GM21423 (cell line): ENCODE results near the gene FAM111A.

Source experiments
- ATAC-seq: cut with Tn5 transposase; IDR thresholded peaks from one replicate; pipeline ENCODE4 v1.9.1; 2021; ENCODE audit warnings: mild to moderate bottlenecking, moderate library complexity; ENCODE audit not compliant: unreplicated experiment

Gene FAM111A

GRCh38 chr11:59178402-59178801 lies 35.7 kb downstream of the FAM111A start:
- ATAC-seq, result no peak

GRCh38 chr11:59179121-59179520 lies 36.5 kb downstream of the FAM111A start:
- ATAC-seq, result no peak

GRCh38 chr11:59180168-59180776 lies 37.6 kb downstream of the FAM111A start:
- ATAC-seq, result no peak

GRCh38 chr11:59180907-59181306 lies 38.3 kb downstream of the FAM111A start:
- ATAC-seq, result no peak

- ATAC-seq, result no peak
Observed at GRCh38 chr11:59181746-59182456, 39.2 kb downstream of the FAM111A start.

GRCh38 chr11:59182457-59183151 lies 39.9 kb downstream of the FAM111A start:
- ATAC-seq, result no peak

GRCh38 chr11:59183771-59184170 lies 41.1 kb downstream of the FAM111A start:
- no peak for ATAC-seq

- ATAC-seq, result no peak
Observed at GRCh38 chr11:59184691-59185339, 42.2 kb downstream of the FAM111A start.

- ATAC-seq, result no peak
Observed at GRCh38 chr11:59185386-59185945, 42.8 kb downstream of the FAM111A start.

GRCh38 chr11:59186130-59186594 lies 43.5 kb downstream of the FAM111A start:
- ATAC-seq, result peak; percentile 52

GRCh38 chr11:59187035-59187434 lies 44.4 kb downstream of the FAM111A start:
- no peak for ATAC-seq

GRCh38 chr11:59187587-59187986 lies 44.9 kb downstream of the FAM111A start:
- no peak for ATAC-seq

GRCh38 chr11:59188954-59189353 lies 46.3 kb downstream of the FAM111A start:
- ATAC-seq, result no peak

- ATAC-seq, result no peak
Observed at GRCh38 chr11:59189986-59190385, 47.3 kb downstream of the FAM111A start.

- ATAC-seq, result no peak
Observed at GRCh38 chr11:59191095-59191494, 48.4 kb downstream of the FAM111A start.

- ATAC-seq, result no peak
Observed at GRCh38 chr11:59191890-59192289, 49.2 kb downstream of the FAM111A start.

- no peak for ATAC-seq
Observed at GRCh38 chr11:59192446-59193020, 49.9 kb downstream of the FAM111A start.

GRCh38 chr11:59193587-59194130 lies 51.0 kb downstream of the FAM111A start:
- no peak for ATAC-seq

GRCh38 chr11:59195586-59195985 lies 52.9 kb downstream of the FAM111A start:
- ATAC-seq, result no peak

- ATAC-seq, result no peak
Observed at GRCh38 chr11:59196777-59197176, 54.1 kb downstream of the FAM111A start.
